GM12878 (cell line): ENCODE data around the gene OVOL1. TPM values are rescaled to one million over a fixed set of nuclear protein-coding genes. Genes with fewer than 3 reads are reported as not detected.

Experiments used
- BMI1 ChIP-seq: fragments of 450-650 bp; IDR thresholded peaks from 2 replicates; pipeline ENCODE4 v1.6.1; 2016; ENCODE audit warnings: mild to moderate bottlenecking, moderate library complexity, borderline replicate concordance
- CBFB ChIP-seq: IDR thresholded peaks from 2 replicates; pipeline ENCODE4 v1.6.1; 2016; ENCODE audit warnings: antibody characterized with exemption, low read depth
- CREM ChIP-seq: IDR thresholded peaks from 2 replicates; pipeline ENCODE4 v1.6.1; 2014; ENCODE audit warnings: antibody characterized with exemption, low read depth
- E4F1 ChIP-seq: fragments of 450-650 bp; IDR thresholded peaks from 2 replicates; pipeline ENCODE4 v1.6.1; 2018; ENCODE audit warnings: borderline replicate concordance, mild to moderate bottlenecking; ENCODE audit not compliant: partially characterized antibody
- HCFC1 ChIP-seq: fragments of 150-350 bp; IDR thresholded peaks from 2 replicates; pipeline ENCODE4 v1.6.1; 2014; ENCODE audit warnings: low read length
- IKZF1 ChIP-seq: fragments of 450-650 bp; conservative IDR thresholded peaks from 2 replicates; pipeline ENCODE4 v1.6.1; 2017; ENCODE audit warnings: antibody characterized with exemption, mild to moderate bottlenecking
- NFYA ChIP-seq: IDR thresholded peaks from 2 replicates; pipeline ENCODE4 v1.6.1; 2011; ENCODE audit warnings: low read depth, mild to moderate bottlenecking, low read length, improper control_type of control experiment, borderline replicate concordance
- PBX3 ChIP-seq: IDR thresholded peaks from 2 replicates; pipeline ENCODE4 v1.6.1; 2011; ENCODE audit warnings: mild to moderate bottlenecking, low read depth, low read length, moderate library complexity; ENCODE audit not compliant: insufficient replicate concordance
- RELB ChIP-seq: fragments of 450-650 bp; IDR thresholded peaks from 2 replicates; pipeline ENCODE4 v1.6.1; 2017; ENCODE audit warnings: low read depth, mild to moderate bottlenecking, moderate library complexity
- RFX5 ChIP-seq: IDR thresholded peaks from 2 replicates; pipeline ENCODE4 v1.6.1; 2011; ENCODE audit warnings: low read depth, low read length, improper control_type of control experiment
- SIN3A ChIP-seq: IDR thresholded peaks from 2 replicates; pipeline ENCODE4 v1.6.1; 2012; ENCODE audit warnings: low read depth, low read length, improper control_type of control experiment
- USF1 ChIP-seq: IDR thresholded peaks from 2 replicates; pipeline ENCODE4 v1.6.1; 2011; ENCODE audit warnings: borderline replicate concordance, low read depth, mild to moderate bottlenecking, moderate library complexity, mixed read lengths, low read length; ENCODE audit not compliant: insufficient read depth; ENCODE audit errors: extremely low read length
- USF2 ChIP-seq: IDR thresholded peaks from 2 replicates; pipeline ENCODE4 v1.6.1; 2011; ENCODE audit warnings: low read depth, low read length, improper control_type of control experiment, borderline replicate concordance
- polyA plus RNA-seq, 11 experiments: library from polyadenylated mRNA; depleted of rRNA in 4 of 11; unstranded in 6 of 11; stranded (reverse) in 5 of 11; fragments of >200 nt; fragmentation: Nextera tagmentation in 4 of 11; fragmentation: Illumina TruSeq in 1 of 11; extraction: Ambion mirVana in 4 of 11; extraction: Trizol in 1 of 11; gene quantifications; 1 replicate in 1 of 11; 2 replicates in 10 of 11; pipeline versions ENCODE4 v1.2.1 to v1.2.3, GENCODE V29; 2011 to 2016; ENCODE audit warnings: inconsistent platforms in 2 of 11, missing spikeins in 2 of 11, low read depth in 1 of 11
- total RNA-seq, 4 experiments: library from RNA; depleted of rRNA in 3 of 4; stranded (reverse); fragments of >200 nt in 3 of 4; fragmentation: Illumina TruSeq in 1 of 4; extraction: Trizol in 1 of 4; gene quantifications; 2 replicates each; pipeline versions ENCODE4 v1.2.1 to v1.2.3, GENCODE V29; 2013 to 2021
- TF ChIP-seq, protein P1 (sequence below): IDR thresholded peaks from 2 replicates; pipeline ENCODE4 v1.6.1; 2012; ENCODE audit warnings: low read depth, low read length, improper control_type of control experiment
- TF ChIP-seq, protein P2 (sequence below): fragments of 450-650 bp; IDR thresholded peaks from 2 replicates; pipeline ENCODE4 v1.6.1; 2017; ENCODE audit warnings: mild to moderate bottlenecking, moderate library complexity

OVOL1 gene
- total and polyA plus RNA-seq, 10 of the 15 experiments (the other 5 are each of a cell fraction or from before 2014, with no cell fraction given): 0.04 to 0.96 (median 0.09) TPM; not detected in 7

- TF ChIP-seq CBFB: 0 out of 2 replicates have a peak, but pooled peaks have one; percentile 35
- peak; percentile 95 for TF ChIP-seq RELB
- TF ChIP-seq, protein P1, sequence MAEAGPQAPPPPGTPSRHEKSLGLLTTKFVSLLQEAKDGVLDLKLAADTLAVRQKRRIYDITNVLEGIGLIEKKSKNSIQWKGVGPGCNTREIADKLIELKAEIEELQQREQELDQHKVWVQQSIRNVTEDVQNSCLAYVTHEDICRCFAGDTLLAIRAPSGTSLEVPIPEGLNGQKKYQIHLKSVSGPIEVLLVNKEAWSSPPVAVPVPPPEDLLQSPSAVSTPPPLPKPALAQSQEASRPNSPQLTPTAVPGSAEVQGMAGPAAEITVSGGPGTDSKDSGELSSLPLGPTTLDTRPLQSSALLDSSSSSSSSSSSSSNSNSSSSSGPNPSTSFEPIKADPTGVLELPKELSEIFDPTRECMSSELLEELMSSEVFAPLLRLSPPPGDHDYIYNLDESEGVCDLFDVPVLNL: no peak
- peak; percentile 87 for TF ChIP-seq USF1
- no peak; the same call in none of the 2 replicates for TF ChIP-seq USF2
- peak; percentile 73 for TF ChIP-seq CREM
- TF ChIP-seq PBX3: peak; percentile 99
- TF ChIP-seq IKZF1: peak; percentile 50
- TF ChIP-seq, protein P2, sequence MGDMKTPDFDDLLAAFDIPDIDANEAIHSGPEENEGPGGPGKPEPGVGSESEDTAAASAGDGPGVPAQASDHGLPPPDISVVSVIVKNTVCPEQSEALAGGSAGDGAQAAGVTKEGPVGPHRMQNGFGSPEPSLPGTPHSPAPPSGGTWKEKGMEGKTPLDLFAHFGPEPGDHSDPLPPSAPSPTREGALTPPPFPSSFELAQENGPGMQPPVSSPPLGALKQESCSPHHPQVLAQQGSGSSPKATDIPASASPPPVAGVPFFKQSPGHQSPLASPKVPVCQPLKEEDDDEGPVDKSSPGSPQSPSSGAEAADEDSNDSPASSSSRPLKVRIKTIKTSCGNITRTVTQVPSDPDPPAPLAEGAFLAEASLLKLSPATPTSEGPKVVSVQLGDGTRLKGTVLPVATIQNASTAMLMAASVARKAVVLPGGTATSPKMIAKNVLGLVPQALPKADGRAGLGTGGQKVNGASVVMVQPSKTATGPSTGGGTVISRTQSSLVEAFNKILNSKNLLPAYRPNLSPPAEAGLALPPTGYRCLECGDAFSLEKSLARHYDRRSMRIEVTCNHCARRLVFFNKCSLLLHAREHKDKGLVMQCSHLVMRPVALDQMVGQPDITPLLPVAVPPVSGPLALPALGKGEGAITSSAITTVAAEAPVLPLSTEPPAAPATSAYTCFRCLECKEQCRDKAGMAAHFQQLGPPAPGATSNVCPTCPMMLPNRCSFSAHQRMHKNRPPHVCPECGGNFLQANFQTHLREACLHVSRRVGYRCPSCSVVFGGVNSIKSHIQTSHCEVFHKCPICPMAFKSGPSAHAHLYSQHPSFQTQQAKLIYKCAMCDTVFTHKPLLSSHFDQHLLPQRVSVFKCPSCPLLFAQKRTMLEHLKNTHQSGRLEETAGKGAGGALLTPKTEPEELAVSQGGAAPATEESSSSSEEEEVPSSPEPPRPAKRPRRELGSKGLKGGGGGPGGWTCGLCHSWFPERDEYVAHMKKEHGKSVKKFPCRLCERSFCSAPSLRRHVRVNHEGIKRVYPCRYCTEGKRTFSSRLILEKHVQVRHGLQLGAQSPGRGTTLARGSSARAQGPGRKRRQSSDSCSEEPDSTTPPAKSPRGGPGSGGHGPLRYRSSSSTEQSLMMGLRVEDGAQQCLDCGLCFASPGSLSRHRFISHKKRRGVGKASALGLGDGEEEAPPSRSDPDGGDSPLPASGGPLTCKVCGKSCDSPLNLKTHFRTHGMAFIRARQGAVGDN: peak; percentile 70
- TF ChIP-seq NFYA: peak; percentile 39; the same call in 1 of the 2 replicates
- 0 out of 2 replicates have a peak, but pooled peaks have one; percentile 59 for TF ChIP-seq SIN3A
- TF ChIP-seq HCFC1: no peak
- TF ChIP-seq RFX5: 0 out of 2 replicates have a peak, but pooled peaks have one; percentile 44
- TF ChIP-seq E4F1: peak; percentile 92
- TF ChIP-seq BMI1: no peak
These were observed 46.6 kb downstream of the OVOL1 start, which contains the start of gene SNX32 (continued) for GRCh38 chr11:65833297-65834030.
